Forelimb muscle (tissue), 1 donor: Measurements from ENCODE around the gene FAM181A. TPM values are rescaled to one million over a fixed set of nuclear protein-coding genes. Genes with fewer than 3 reads are reported as not detected.
A peak's percentile ranks its signal among the peaks of the same experiment; 100 is the strongest.

Experiments used
- DNase-seq: peaks from one replicate; pipeline ENCODE4 v3.0.0-alpha.2; 2013; ENCODE audit warnings: low read depth
- polyA plus RNA-seq: library from polyadenylated mRNA; unstranded; fragments of 120-200 nt; gene quantifications from one replicate; pipeline ENCODE4 v1.2.1, GENCODE V29; 2013; ENCODE audit not compliant: insufficient read length

The FAM181A gene
- not detected for polyA plus RNA-seq

- DNase-seq, result no peak
These were observed at the start of gene FAM181A for GRCh38 chr14:93926873-93927799. Gene FAM181A, plus strand, starts transcription at chr14:93927344. Its CDS starts 942 bp downstream, at chr14:93928286.

- no peak for DNase-seq
These were observed 48.9 kb upstream of the FAM181A start for GRCh38 chr14:93878212-93878611.

GRCh38 chr14:93878871-93879270, 48.3 kb upstream of the FAM181A start:
- DNase-seq, result no peak

- no peak for DNase-seq
These were observed 47.7 kb upstream of the FAM181A start for GRCh38 chr14:93879362-93879983.

GRCh38 chr14:93880021-93880820, 46.9 kb upstream of the FAM181A start:
- DNase-seq, result no peak

GRCh38 chr14:93884950-93885349, 42.2 kb upstream of the FAM181A start:
- DNase-seq, result no peak

GRCh38 chr14:93888995-93889394, 38.1 kb upstream of the FAM181A start:
- no peak for DNase-seq

- DNase-seq, result no peak
These were observed 37.2 kb upstream of the FAM181A start for GRCh38 chr14:93889739-93890483.

- no peak for DNase-seq
These were observed 35.2 kb upstream of the FAM181A start for GRCh38 chr14:93891756-93892504.

- DNase-seq, result no peak
These were observed 34.7 kb upstream of the FAM181A start for GRCh38 chr14:93892505-93892839.

- peak; percentile 20 for DNase-seq
These were observed 34.1 kb upstream of the FAM181A start for GRCh38 chr14:93892923-93893558.

- DNase-seq, result no peak
These were observed 33.4 kb upstream of the FAM181A start for GRCh38 chr14:93893661-93894261.

- no peak for DNase-seq
These were observed 32.0 kb upstream of the FAM181A start for GRCh38 chr14:93895023-93895604.

- DNase-seq, result no peak
These were observed 29.7 kb upstream of the FAM181A start for GRCh38 chr14:93897476-93897845.

- no peak for DNase-seq
These were observed 29.0 kb upstream of the FAM181A start for GRCh38 chr14:93898081-93898611.

GRCh38 chr14:93898731-93899130, 28.4 kb upstream of the FAM181A start:
- DNase-seq, result no peak

- DNase-seq, result no peak
These were observed 25.3 kb upstream of the FAM181A start for GRCh38 chr14:93901813-93902212.

GRCh38 chr14:93902619-93903307, 24.4 kb upstream of the FAM181A start:
- no peak for DNase-seq
